HepG2 (cell line): Measurements from ENCODE around the gene SHISA5. TPM values are rescaled to one million over a fixed set of nuclear protein-coding genes. Genes with fewer than 3 reads are reported as not detected.
A peak's percentile ranks its signal among the peaks of the same experiment; 100 is the strongest.

Experiments
- BORCS8-MEF2B ChIP-seq: sonication (generic); formaldehyde crosslinking; IDR thresholded peaks from 2 replicates; pipeline ENCODE4 v1.8.0; 2022; ENCODE audit warnings: mild to moderate bottlenecking, missing genetic modification reagents
- CEBPB ChIP-seq: IDR thresholded peaks from 2 replicates; pipeline ENCODE4 v1.6.1; 2011; ENCODE audit warnings: low read depth, low read length, improper control_type of control experiment, borderline replicate concordance
- CENPBD1 ChIP-seq: sonication (generic); formaldehyde crosslinking; IDR thresholded peaks from 2 replicates; pipeline ENCODE4 v1.8.0; 2022; ENCODE audit warnings: missing genetic modification reagents, low read depth, mild to moderate bottlenecking, borderline replicate concordance
- ELF3 ChIP-seq: IDR thresholded peaks from 2 replicates; pipeline ENCODE4 v1.6.1; 2016; ENCODE audit warnings: missing genetic modification reagents, missing compliant biosample characterization
- FOXA1 ChIP-seq, 2 experiments: fragments of 450-650 bp in 1 of 2; sonication (generic) in 1 of 2; formaldehyde crosslinking in 1 of 2; IDR thresholded peaks; 2 replicates each; pipeline versions ENCODE4 v1.4.0 to v1.6.1; 2016 to 2020; ENCODE audit warnings: missing genetic modification reagents in 1 of 2
- FOXK1 ChIP-seq: sonication (generic); formaldehyde crosslinking; IDR thresholded peaks from 2 replicates; pipeline ENCODE4 v1.4.0; 2020; ENCODE audit warnings: low read depth, missing genetic modification reagents, borderline replicate concordance
- FOXP1 ChIP-seq, 2 experiments: fragments of 450-650 bp in 1 of 2; IDR thresholded peaks; 2 replicates each; pipeline ENCODE4 v1.6.1; 2017 to 2018; ENCODE audit warnings: antibody characterized with exemption in 1 of 2
- HNF4A ChIP-seq: sonication (generic); formaldehyde crosslinking; IDR thresholded peaks from 2 replicates; pipeline ENCODE4 v1.4.0; 2020; ENCODE audit warnings: missing genetic modification reagents
- KAT8 ChIP-seq: IDR thresholded peaks from 2 replicates; pipeline ENCODE4 v1.6.1; 2016; ENCODE audit warnings: missing genetic modification reagents, missing compliant biosample characterization
- KLF16 ChIP-seq, 2 experiments: sonication (generic) in 1 of 2; formaldehyde crosslinking in 1 of 2; IDR thresholded peaks; 2 replicates each; pipeline versions ENCODE4 v1.6.1 to v1.8.0; 2016 to 2023; ENCODE audit warnings: missing genetic modification reagents in 2 of 2, missing compliant biosample characterization in 1 of 2
- MIXL1 ChIP-seq: IDR thresholded peaks from 2 replicates; pipeline ENCODE4 v1.6.1; 2016
- SNAI1 ChIP-seq: sonication (generic); formaldehyde crosslinking; IDR thresholded peaks from 2 replicates; pipeline ENCODE4 v1.5.0; 2020; ENCODE audit warnings: mild to moderate bottlenecking, missing genetic modification reagents, borderline replicate concordance
- THYN1 ChIP-seq: sonication (generic); formaldehyde crosslinking; IDR thresholded peaks from 2 replicates; pipeline ENCODE4 v1.8.1; 2023; ENCODE audit warnings: low read depth, mild to moderate bottlenecking, moderate library complexity, missing genetic modification reagents, borderline replicate concordance
- USF2 ChIP-seq, 2 experiments: sonication (generic) in 1 of 2; formaldehyde crosslinking in 1 of 2; IDR thresholded peaks; 2 replicates each; pipeline versions ENCODE4 v1.5.1 to v1.6.1; 2011 to 2020; ENCODE audit warnings: borderline replicate concordance in 1 of 2, low read depth in 1 of 2, low read length in 1 of 2, mild to moderate bottlenecking in 1 of 2, missing genetic modification reagents in 1 of 2, moderate library complexity in 1 of 2
- ZBTB7A ChIP-seq: sonication (generic); formaldehyde crosslinking; IDR thresholded peaks from 2 replicates; pipeline ENCODE4 v1.8.0; 2022; ENCODE audit warnings: mild to moderate bottlenecking, missing genetic modification reagents
- ZBTB7B ChIP-seq: sonication (generic); formaldehyde crosslinking; IDR thresholded peaks from 2 replicates; pipeline ENCODE4 v1.4.0; 2020; ENCODE audit warnings: missing genetic modification reagents
- ZFP37 ChIP-seq: sonication (generic); formaldehyde crosslinking; IDR thresholded peaks from 2 replicates; pipeline ENCODE4 v1.4.0; 2020; ENCODE audit warnings: missing genetic modification reagents, borderline replicate concordance
- ZNF205 ChIP-seq: IDR thresholded peaks from 2 replicates; pipeline ENCODE4 v1.6.1; 2018; ENCODE audit warnings: missing biosample characterization, missing genetic modification reagents
- ZNF276 ChIP-seq: sonication (generic); formaldehyde crosslinking; IDR thresholded peaks from 2 replicates; pipeline ENCODE4 v1.4.0; 2020; ENCODE audit warnings: mild to moderate bottlenecking, low read depth, missing genetic modification reagents
- ZNF296 ChIP-seq: sonication (generic); formaldehyde crosslinking; conservative IDR thresholded peaks from 2 replicates; pipeline ENCODE4 v1.5.0; 2020; ENCODE audit warnings: mild to moderate bottlenecking, missing genetic modification reagents
- ZNF761 ChIP-seq: sonication (generic); formaldehyde crosslinking; conservative IDR thresholded peaks from 2 replicates; pipeline ENCODE4 v1.4.0; 2020; ENCODE audit warnings: mild to moderate bottlenecking, missing genetic modification reagents
- ZNF879 ChIP-seq: sonication (generic); formaldehyde crosslinking; IDR thresholded peaks from 2 replicates; pipeline ENCODE4 v1.8.1; 2023; ENCODE audit warnings: missing genetic modification reagents
- polyA plus RNA-seq, 8 experiments: library from polyadenylated mRNA; depleted of rRNA in 3 of 8; stranded (reverse) in 7 of 8; unstranded in 1 of 8; fragments of >200 nt; fragmentation: Illumina TruSeq in 4 of 8; extraction: Trizol in 4 of 8; gene quantifications; 2 replicates each; pipeline versions ENCODE4 v1.2.1 to v1.2.3, GENCODE V29; 2011 to 2016; ENCODE audit warnings: low read depth in 4 of 8, missing spikeins in 1 of 8, mixed read lengths in 1 of 8; ENCODE audit not compliant: insufficient read depth in 1 of 8
- total RNA-seq, 5 experiments: library from RNA; depleted of rRNA; stranded (reverse); fragments of >200 nt; fragmentation: Illumina TruSeq; extraction: Trizol; gene quantifications; 2 replicates each; pipeline ENCODE4 v1.2.3, GENCODE V29; 2016; ENCODE audit warnings: low read depth in 1 of 5
- TF ChIP-seq, protein P1 (sequence below): sonication (generic); formaldehyde crosslinking; IDR thresholded peaks from 2 replicates; pipeline ENCODE4 v1.4.0; 2020; ENCODE audit warnings: missing genetic modification reagents

The SHISA5 gene
- total and polyA plus RNA-seq, 2 of the 13 experiments (the other 11 are each of a cell fraction or from before 2014, with no cell fraction given), result 75.8 to 91.4 TPM

- TF ChIP-seq, protein P1, sequence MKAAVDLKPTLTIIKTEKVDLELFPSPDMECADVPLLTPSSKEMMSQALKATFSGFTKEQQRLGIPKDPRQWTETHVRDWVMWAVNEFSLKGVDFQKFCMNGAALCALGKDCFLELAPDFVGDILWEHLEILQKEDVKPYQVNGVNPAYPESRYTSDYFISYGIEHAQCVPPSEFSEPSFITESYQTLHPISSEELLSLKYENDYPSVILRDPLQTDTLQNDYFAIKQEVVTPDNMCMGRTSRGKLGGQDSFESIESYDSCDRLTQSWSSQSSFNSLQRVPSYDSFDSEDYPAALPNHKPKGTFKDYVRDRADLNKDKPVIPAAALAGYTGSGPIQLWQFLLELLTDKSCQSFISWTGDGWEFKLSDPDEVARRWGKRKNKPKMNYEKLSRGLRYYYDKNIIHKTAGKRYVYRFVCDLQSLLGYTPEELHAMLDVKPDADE, result no peak
- TF ChIP-seq KLF16 (CRISPR knock-in tag; IDR thresholded peaks at IDR 0.05) (peak in 1 of 2 experiments; percentile 45; a peak in 1 of 4 replicates), ELF3 (CRISPR knock-in tag) (no peak), FOXA1 (IDR thresholded peaks at IDR 0.05) (no peak), FOXA1 (CRISPR knock-in tag; IDR thresholded peaks at IDR 0.05) (peak; percentile 58), ZNF761 (no peak; the same call in 1 of the 2 replicates), THYN1 (CRISPR knock-in tag) (no peak), ZBTB7A (CRISPR knock-in tag) (no peak), ZNF296 (CRISPR knock-in tag) (no peak), ZNF879 (CRISPR knock-in tag) (no peak), CEBPB (no peak), MIXL1 (CRISPR knock-in tag) (0 out of 2 replicates have a peak, but pooled peaks have one; percentile 28), ZNF276 (CRISPR knock-in tag) (no peak), CENPBD1 (CRISPR knock-in tag) (0 out of 2 replicates have a peak, but pooled peaks have one; percentile 42), FOXK1 (0 out of 2 replicates have a peak, but pooled peaks have one; percentile 13), KAT8 (CRISPR knock-in tag) (no peak), BORCS8-MEF2B (CRISPR knock-in tag) (no peak), HNF4A (CRISPR knock-in tag) (peak; percentile 70), USF2 (IDR thresholded peaks at IDR 0.05; ENCODE audit: low read depth, low read length) (no peak), USF2 (CRISPR knock-in tag; IDR thresholded peaks at IDR 0.05; ENCODE audit: borderline replicate concordance) (no peak), SNAI1 (CRISPR knock-in tag) (no peak), ZNF205 (CRISPR knock-in tag) (no peak), FOXP1 (IDR thresholded peaks at IDR 0.05) (no peak), FOXP1 (CRISPR knock-in tag; IDR thresholded peaks at IDR 0.05) (0 out of 2 replicates have a peak, but pooled peaks have one; percentile 38), ZFP37 (CRISPR knock-in tag) (no peak), ZBTB7B (CRISPR knock-in tag) (peak; percentile 87; the same call in 1 of the 2 replicates)
Observed at GRCh38 chr3:48426944-48427629, 76.9 kb downstream of the SHISA5 start (continued).
